ENCODE measurements around the gene MRPL28. TPM values are rescaled to one million over a fixed set of nuclear protein-coding genes. Genes with fewer than 3 reads are reported as not detected.
"Not testable (repeated sequence)": the region's sequence is repeated elsewhere in the genome, so short reads cannot be mapped to it uniquely, and the experiment has no call there.

MRPL28 gene
- 234 and 252 TPM in 2 replicates for total RNA-seq (2014; rRNA removed; shearing (Covaris generic))

GRCh38 chr16:370443-370842 is at the start of gene MRPL28:
Gene MRPL28, minus strand, starts transcription at chr16:370538. Its CDS starts 320 bp downstream, at chr16:370218.
- DNase-seq (ENCODE audit: low spot score), result peak; percentile 87

GRCh38 chr16:415170-415498 is 44.8 kb upstream of the MRPL28 start:
- DNase-seq (ENCODE audit: low spot score), result not testable (repeated sequence)

DNA sequence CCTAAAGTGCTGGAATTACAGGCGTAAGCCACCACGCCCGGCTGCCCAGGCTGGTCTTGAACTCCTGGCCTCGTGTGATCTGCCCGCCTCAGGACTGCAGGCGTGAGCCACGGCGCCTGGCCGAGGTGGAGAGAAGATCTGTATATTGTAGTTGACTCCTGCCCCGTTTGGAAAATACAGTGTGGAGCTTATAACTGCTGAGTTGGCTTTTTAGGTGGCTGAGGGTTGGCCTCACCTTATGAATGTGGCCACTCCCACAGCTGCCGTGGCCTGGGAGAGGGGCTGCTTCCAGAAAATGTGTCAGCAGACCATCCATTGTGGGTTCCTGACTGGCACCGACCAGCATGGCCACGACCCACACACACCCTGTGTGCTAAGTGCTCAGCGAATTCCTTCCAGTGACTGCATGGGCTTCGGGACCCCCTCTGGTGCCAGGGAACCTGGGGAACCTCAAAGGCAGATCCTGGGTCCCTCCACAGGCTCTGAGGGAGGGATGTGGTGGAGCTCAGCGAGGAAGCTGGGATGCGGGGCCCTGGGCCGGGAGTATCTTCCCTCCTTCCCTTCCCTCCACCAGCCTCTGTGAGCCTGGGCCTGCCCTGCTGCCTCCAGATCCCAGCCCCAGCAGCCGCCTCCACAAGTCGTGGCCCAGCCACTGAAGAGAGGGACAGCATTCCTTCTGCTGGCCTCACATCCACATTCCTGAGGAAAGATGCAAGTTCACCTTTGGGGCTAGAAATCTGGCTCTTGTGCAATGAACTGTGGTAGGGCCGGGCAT is 44.2 kb upstream of the MRPL28 start:
- DNase-seq (ENCODE audit: low spot score), result no peak

DNA sequence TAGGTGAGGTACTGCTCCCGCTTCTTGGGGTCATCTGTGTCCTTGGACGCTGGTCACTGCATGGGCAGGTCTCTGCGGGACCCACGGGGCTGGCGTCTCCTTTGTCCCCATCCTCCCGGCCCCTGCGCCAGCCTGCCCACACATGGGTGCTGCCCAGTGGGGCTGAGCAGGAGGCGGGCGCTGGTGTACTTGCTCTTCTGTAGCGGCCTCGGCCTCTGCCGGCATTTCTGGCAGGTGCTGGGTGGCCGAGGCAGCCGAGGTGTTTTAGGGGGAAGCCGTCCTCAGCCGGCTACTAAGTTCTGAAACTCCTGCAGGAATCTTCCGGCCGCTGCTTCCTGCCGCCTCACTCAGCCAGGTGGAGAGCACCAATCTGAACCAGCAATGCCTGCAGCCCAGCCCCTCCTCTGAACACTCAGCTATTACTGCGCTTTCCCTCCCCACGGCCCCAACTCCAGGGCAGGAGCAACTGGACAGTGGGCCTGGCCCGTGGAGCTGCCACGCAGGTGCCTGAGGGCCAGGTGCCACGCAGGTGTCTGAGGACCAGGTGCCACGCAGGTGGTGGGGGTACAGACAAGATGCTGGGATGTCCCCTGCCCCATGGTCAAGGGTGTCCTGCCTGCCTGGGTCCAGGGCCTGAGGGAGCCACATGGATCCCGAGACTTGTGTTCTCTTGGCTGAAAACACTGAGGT is 41.4 kb upstream of the MRPL28 start:
- DNase-seq (ENCODE audit: low spot score), result no peak

DNA sequence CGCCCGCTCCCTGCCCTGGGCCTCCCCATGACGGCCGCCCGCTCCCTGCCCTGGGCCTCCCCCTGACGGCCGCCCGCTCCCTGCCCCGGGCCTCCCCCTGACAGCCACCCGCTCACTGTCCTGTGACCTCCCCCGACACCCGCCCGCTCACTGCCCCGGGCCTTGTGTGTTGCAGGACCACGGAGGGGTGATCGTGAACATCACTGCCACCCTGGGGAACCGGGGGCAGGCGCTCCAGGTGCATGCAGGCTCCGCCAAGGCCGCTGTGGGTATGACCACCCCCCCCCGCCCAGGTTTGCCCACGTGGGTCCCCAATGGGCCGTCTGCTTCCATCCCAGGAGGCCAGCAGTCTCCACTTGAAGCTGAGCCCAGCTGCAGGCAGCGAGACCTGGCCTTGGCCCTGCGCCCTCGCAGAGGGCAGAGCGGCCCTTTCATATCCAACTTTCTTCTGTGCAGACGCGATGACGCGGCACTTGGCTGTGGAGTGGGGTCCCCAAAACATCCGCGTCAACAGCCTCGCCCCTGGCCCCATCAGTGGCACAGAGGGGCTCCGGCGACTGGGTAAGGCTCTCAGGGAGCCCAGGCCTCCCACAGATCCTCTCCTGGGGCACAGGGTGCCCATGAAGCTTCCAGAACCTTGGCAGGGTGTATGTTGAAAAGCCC is 40.3 kb upstream of the MRPL28 start:
- DNase-seq (ENCODE audit: low spot score), result no peak

- no peak for DNase-seq (ENCODE audit: low spot score)
Measured at GRCh38 chr16:407253-407652, 36.9 kb upstream of the MRPL28 start.

DNA sequence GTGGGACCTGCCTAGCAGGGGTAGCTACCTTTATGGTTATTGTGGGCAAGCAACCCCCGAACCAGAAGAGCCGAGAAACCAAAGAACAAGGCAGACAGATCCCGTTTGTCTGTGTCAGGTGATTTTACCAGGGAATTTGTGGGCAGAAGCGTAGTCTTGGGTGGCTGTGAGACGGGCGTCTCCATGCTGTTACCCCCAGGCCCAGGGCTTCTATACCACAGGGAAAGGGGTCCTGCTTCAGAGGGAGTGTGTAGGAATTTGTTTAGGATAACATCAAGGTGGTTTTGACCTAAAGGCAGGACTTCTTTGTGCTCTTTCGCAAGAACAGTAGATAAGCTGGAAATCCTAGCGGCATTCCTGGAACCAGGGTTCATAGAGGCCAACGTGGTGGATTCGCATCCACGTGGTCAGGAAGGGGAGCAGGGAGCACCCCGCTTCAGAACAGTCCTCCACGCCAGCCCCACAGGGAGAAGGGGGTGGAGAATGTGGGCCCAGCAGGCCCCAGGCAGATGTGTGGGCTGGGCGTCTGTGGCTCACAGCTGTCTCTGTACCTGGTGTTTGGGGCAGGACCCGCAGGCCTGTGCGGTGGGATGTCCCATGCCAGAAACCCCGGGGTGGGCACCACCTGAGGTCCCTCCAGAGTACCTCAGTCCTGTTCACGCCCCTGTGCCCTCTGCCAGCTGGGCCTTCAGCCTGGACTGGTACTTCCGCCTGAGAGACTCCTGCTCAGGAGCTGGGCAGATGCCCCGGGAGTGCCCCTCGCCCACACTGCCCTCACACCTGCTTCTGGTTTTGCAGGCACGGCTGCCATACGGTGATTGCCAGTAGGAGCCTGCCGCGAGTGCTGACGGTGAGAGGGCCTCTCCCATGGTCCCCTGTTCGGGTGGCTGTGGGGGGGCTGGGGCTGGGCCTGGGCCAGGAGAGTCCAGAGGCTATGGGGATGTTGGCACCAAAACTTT is 35.5 kb upstream of the MRPL28 start:
- DNase-seq (ENCODE audit: low spot score), result no peak

DNA sequence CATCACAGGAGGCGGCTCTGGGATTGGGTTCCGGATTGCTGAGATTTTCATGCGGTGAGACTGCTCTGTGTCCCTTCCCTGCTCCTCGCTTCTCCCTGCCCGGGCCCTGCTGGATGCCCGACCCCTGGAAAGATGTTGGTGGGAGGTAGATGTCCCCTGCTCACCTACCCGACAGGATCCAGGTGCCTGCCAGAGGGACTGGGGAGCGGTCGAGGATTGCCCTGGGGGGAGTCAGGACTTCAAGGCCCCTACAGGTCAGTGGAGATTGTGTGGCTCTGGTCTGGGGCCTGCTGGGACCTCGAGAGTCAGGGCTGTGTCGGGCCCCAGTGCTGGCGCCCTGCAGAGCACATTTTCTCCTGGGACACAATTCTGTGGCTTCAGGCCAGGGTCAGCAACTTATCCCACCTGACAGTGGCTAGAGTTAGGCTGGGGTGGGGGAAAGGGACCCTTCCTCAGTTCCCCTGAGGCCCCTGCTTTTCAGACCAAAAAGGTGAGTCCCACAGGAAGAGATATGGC is 34.7 kb upstream of the MRPL28 start:
- DNase-seq (ENCODE audit: low spot score), result no peak

- peak; percentile 75 for DNase-seq (ENCODE audit: low spot score)
Measured at GRCh38 chr16:401468-402348, 31.4 kb upstream of the MRPL28 start, which contains the start of gene DECR2. Gene DECR2, plus strand, starts transcription at chr16:401885. Its CDS starts 79 bp downstream, at chr16:401964.

DNA sequence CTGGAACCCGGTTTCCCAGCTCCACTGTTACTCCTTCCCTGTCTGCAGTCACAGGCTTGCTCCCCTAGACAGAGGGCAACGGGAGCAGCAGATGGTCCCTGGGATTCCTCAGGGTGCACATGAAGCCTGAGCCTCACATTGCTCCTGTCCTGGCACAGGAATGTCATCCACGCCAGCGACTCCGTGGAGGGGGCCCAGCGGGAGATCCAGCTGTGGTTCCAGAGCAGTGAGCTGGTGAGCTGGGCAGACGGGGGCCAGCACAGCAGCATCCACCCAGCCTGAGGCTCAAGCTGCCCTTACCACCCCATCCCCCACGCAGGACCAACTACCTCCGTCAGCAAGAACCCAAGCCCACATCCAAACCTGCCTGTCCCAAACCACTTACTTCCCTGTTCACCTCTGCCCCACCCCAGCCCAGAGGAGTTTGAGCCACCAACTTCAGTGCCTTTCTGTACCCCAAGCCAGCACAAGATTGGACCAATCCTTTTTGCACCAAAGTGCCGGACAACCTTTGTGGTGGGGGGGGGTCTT is 29.8 kb upstream of the MRPL28 start:
- no peak for DNase-seq (ENCODE audit: low spot score)

DNA sequence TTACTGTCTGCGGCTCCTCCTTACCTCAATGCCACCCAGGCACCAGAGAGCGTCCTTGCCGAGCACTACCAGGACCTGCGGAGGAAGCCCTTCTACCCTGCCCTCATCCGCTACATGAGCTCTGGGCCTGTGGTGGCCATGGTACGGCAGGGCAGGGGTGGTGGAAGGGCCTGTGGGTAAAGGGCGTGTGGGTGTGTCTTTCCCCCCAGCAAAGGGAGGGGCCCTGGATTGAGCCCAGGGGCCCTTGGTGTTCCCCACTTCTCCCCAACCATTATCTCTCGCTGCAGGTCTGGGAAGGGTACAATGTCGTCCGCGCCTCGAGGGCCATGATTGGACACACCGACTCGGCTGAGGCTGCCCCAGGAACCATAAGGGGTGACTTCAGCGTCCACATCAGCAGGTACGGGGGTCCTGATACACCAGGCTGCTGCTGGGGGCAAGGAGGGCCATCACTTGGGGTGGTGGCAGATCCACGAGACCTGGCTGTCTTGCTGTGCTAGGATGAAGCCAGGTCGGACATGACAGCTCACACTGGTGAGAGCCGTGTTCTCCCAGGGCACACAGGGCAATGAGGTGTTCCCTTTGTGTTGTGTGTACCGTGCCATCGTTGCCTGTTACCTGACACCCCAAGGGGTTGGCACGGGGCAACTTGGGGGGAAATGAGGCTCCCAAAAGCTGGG is 29.1 kb upstream of the MRPL28 start:
- DNase-seq (ENCODE audit: low spot score), result no peak

GRCh38 chr16:398561-399339 is 28.4 kb upstream of the MRPL28 start:
- DNase-seq (ENCODE audit: low spot score), result no peak

GRCh38 chr16:397736-398332 is 27.5 kb upstream of the MRPL28 start:
- no peak for DNase-seq (ENCODE audit: low spot score)

DNA sequence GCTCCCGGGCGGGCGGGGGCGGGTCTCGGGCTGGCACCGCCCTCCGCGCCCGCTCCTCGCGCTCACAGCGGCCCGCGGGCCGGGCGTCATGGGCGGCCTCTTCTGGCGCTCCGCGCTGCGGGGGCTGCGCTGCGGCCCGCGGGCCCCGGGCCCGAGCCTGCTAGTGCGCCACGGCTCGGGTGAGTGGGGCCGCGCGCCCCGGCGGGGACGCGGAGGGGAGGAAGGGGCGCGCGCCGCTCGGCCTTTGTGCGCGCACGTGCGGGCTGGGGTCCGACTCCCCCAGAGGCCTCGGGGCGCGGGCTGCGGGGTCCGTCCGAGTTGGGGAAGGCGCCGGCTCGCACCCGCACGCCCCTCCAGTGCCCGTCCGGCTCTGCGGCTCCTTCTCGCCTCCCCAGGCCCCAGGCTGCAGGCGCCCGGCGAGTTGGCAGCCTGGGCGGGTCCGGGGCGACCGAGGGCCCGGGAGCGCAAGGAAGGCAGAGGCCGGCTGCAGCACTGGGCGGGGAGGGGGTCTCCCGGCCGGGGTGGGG is 26.9 kb upstream of the MRPL28 start, which contains the start of gene NME4:
Gene NME4, plus strand, starts transcription at position 65 of the 527 bp plus-strand sequence. Its CDS starts 24 bp downstream, at position 89.
- no peak for DNase-seq (ENCODE audit: low spot score)

GRCh38 chr16:396605-397004 is 26.3 kb upstream of the MRPL28 start:
- peak; percentile 42 for DNase-seq (ENCODE audit: low spot score)

- no peak for DNase-seq (ENCODE audit: low spot score)
Measured at GRCh38 chr16:396199-396598, 25.9 kb upstream of the MRPL28 start.

DNA sequence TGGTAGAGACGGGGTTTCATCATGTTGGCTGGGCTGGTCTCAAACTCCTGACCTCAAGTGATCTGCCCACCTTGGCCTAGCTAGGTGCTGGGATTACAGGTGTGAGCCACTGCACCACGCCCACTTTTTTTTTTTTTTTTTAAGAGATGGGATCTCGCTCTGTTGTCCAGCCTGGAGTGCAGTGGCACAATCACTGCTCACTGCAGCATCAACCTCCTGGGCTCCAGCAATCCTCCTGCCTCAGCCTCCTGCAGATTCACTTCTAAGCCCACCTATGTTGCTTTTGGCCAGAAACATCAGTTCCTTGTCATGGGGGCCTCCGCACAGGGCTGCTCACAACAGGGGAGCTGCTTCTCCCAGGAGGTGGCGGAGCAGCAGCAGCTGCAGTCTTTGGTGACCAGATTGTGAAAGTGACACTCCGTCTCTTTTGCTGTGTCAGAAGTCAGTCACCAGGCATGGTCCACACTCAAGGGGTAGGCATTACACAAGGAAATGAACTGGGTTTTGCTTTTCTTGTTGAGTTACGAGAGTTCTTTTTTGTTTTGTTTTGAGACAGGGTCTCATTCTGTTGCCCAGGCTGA is 22.2 kb upstream of the MRPL28 start:
- DNase-seq (ENCODE audit: low spot score), result no peak
